IMR-90 (cell line): ENCODE data around the gene ZDHHC22. TPM values are rescaled to one million over a fixed set of nuclear protein-coding genes. Genes with fewer than 3 reads are reported as not detected.

Experiments used
- ATAC-seq: fragments of 200-7000 bp; cut with Tn5 transposase; 2 replicates; pipeline ENCODE4 v1.9.1; 2020; ENCODE audit warnings: low read depth, mild to moderate bottlenecking, moderate library complexity
- BruUV-seq: library from RNA; stranded (reverse); fragments of 400-500 nt; replicated peaks from 2 replicates; lab custom pipeline; 2021; lab: Mats Ljungman, UMichigan
- CTCF ChIA-PET: fragments of 300-600 bp; formaldehyde crosslinking; extraction: SDS; loops from one replicate; lab custom pipeline; 2021; ENCODE audit warnings: antibody characterized with exemption; lab: Yijun Ruan, JAX
- POLR2A ChIA-PET: fragments of 300-600 bp; sonication (Branson Sonifier 250); formaldehyde crosslinking; loops from one replicate; lab custom pipeline; 2022; ENCODE audit warnings: antibody characterized with exemption; ENCODE audit not compliant: unreplicated experiment; lab: Charles Lee
- DNase-seq: peaks from one replicate; pipeline ENCODE4 v3.0.0; 2013
- H2AFZ ChIP-seq: replicated peaks from 2 replicates; pipeline ENCODE3; 2013; ENCODE audit warnings: low read length, mild to moderate bottlenecking; ENCODE audit not compliant: poor library complexity
- H2AK5ac ChIP-seq: 2 replicates; pipeline ENCODE4 v1.6.1; 2013; ENCODE audit warnings: low read depth, low read length, inconsistent platforms
- H2AK9ac ChIP-seq: replicated peaks from 2 replicates; pipeline ENCODE3; 2013; ENCODE audit warnings: mild to moderate bottlenecking, low read depth, low read length, moderate library complexity; ENCODE audit not compliant: poor library complexity
- H2BK120ac ChIP-seq: 2 replicates; pipeline ENCODE4 v1.6.1; 2013; ENCODE audit warnings: low read depth, low read length, inconsistent platforms
- H2BK15ac ChIP-seq: 3 replicates; pipeline ENCODE4 v1.6.1; 2013; ENCODE audit warnings: low read depth, low read length, inconsistent platforms
- H2BK20ac ChIP-seq: 2 replicates; pipeline ENCODE4 v1.6.1; 2013; ENCODE audit warnings: low read depth, mild to moderate bottlenecking, inconsistent platforms, low read length, moderate library complexity
- H2BK5ac ChIP-seq: 2 replicates; pipeline ENCODE4 v1.6.1; 2013; ENCODE audit warnings: mild to moderate bottlenecking, low read depth, low read length, inconsistent platforms; ENCODE audit not compliant: poor library complexity, severe bottlenecking
- H3K14ac ChIP-seq: replicated peaks from 2 replicates; pipeline ENCODE4 v1.6.1; 2013; ENCODE audit warnings: low read depth, low read length, inconsistent platforms
- H3K18ac ChIP-seq: 2 replicates; pipeline ENCODE4 v1.6.1; 2013; ENCODE audit warnings: low read depth, low read length, control low read depth
- H3K23ac ChIP-seq: 2 replicates; pipeline ENCODE4 v1.6.1; 2013; ENCODE audit warnings: low read depth, low read length, inconsistent platforms
- H3K27ac ChIP-seq: 2 replicates; pipeline ENCODE4 v1.5.1; 2013; ENCODE audit warnings: mild to moderate bottlenecking, control low read depth, low read length; ENCODE audit not compliant: insufficient read depth
- H3K27me3 ChIP-seq: 2 replicates; pipeline ENCODE4 v1.6.1; 2013; ENCODE audit warnings: low read length; ENCODE audit not compliant: control insufficient read depth, insufficient read depth
- H3K36me3 ChIP-seq: 2 replicates; pipeline ENCODE4 v1.6.1; 2013; ENCODE audit warnings: low read length, mixed read lengths; ENCODE audit not compliant: control insufficient read depth, insufficient read depth
- H3K4ac ChIP-seq: 2 replicates; pipeline ENCODE4 v1.6.1; 2013; ENCODE audit warnings: low read depth, low read length, inconsistent platforms
- H3K4me1 ChIP-seq: 2 replicates; pipeline ENCODE4 v1.6.1; 2013; ENCODE audit warnings: low read length, mixed read lengths; ENCODE audit not compliant: control insufficient read depth, insufficient read depth
- H3K4me2 ChIP-seq: 2 replicates; pipeline ENCODE4 v1.6.1; 2013; ENCODE audit warnings: low read depth, mild to moderate bottlenecking, control low read depth, low read length, moderate library complexity
- H3K4me3 ChIP-seq: 2 replicates; pipeline ENCODE4 v1.5.1; 2013; ENCODE audit warnings: low read depth, mild to moderate bottlenecking, control low read depth, low read length, moderate library complexity; ENCODE audit not compliant: insufficient read depth
- H3K56ac ChIP-seq: 2 replicates; pipeline ENCODE4 v1.6.1; 2013; ENCODE audit warnings: low read length, inconsistent platforms; ENCODE audit not compliant: insufficient read depth; ENCODE audit errors: extremely low read depth
- H3K79me1 ChIP-seq, 2 experiments: 2 replicates each; pipeline ENCODE4 v1.6.1; 2013; ENCODE audit warnings: low read length in 2 of 2, inconsistent platforms in 1 of 2, low read depth in 1 of 2
- H3K9ac ChIP-seq: 2 replicates; pipeline ENCODE4 v1.6.1; 2013; ENCODE audit warnings: low read depth, low read length, control low read depth
- H3K9me1 ChIP-seq: 2 replicates; pipeline ENCODE4 v1.6.1; 2013; ENCODE audit warnings: low read length, inconsistent platforms; ENCODE audit not compliant: insufficient read depth
- H3K9me3 ChIP-seq: 2 replicates; pipeline ENCODE4 v1.6.1; 2013; ENCODE audit warnings: low read length; ENCODE audit not compliant: control insufficient read depth, insufficient read depth
- H4K20me1 ChIP-seq: 2 replicates; pipeline ENCODE4 v1.6.1; 2013; ENCODE audit warnings: low read length, inconsistent platforms; ENCODE audit not compliant: insufficient read depth
- H4K5ac ChIP-seq: 2 replicates; pipeline ENCODE4 v1.6.1; 2013; ENCODE audit warnings: mild to moderate bottlenecking, low read depth, low read length, control low read depth
- H4K8ac ChIP-seq, 2 experiments: 2 replicates each; pipeline ENCODE4 v1.6.1; 2013; ENCODE audit warnings: low read depth in 2 of 2, low read length in 2 of 2, control low read depth in 1 of 2, inconsistent platforms in 1 of 2
- H4K91ac ChIP-seq: 2 replicates; pipeline ENCODE4 v1.6.1; 2013; ENCODE audit warnings: low read depth, low read length, inconsistent platforms; ENCODE audit not compliant: insufficient read depth
- BHLHE40 ChIP-seq: fragments of 150-350 bp; IDR thresholded peaks from 2 replicates; pipeline ENCODE4 v1.6.1; 2016; ENCODE audit warnings: mild to moderate bottlenecking, low read depth, low read length
- CHD1 ChIP-seq: IDR thresholded peaks from 2 replicates; pipeline ENCODE4 v1.6.1; 2012; ENCODE audit warnings: low read depth, low read length, improper control_type of control experiment
- MAFK ChIP-seq: IDR thresholded peaks from 2 replicates; pipeline ENCODE4 v1.6.1; 2012; ENCODE audit warnings: low read depth, low read length, improper control_type of control experiment
- MAZ ChIP-seq: IDR thresholded peaks from 2 replicates; pipeline ENCODE4 v1.6.1; 2012; ENCODE audit warnings: low read depth, mild to moderate bottlenecking, low read length, improper control_type of control experiment, moderate library complexity, borderline replicate concordance
- MXI1 ChIP-seq: IDR thresholded peaks from 2 replicates; pipeline ENCODE4 v1.6.1; 2012; ENCODE audit warnings: low read depth, mild to moderate bottlenecking, low read length, moderate library complexity, borderline replicate concordance
- NFE2L2 ChIP-seq: fragments of 150-350 bp; IDR thresholded peaks from 2 replicates; pipeline ENCODE4 v1.6.1; 2016; ENCODE audit warnings: low read depth, mild to moderate bottlenecking, low read length
- RCOR1 ChIP-seq: IDR thresholded peaks from 2 replicates; pipeline ENCODE4 v1.6.1; 2012; ENCODE audit warnings: mild to moderate bottlenecking, low read length, improper control_type of control experiment; ENCODE audit not compliant: insufficient replicate concordance
- RFX5 ChIP-seq: IDR thresholded peaks from 2 replicates; pipeline ENCODE4 v1.8.0; 2012; ENCODE audit warnings: low read depth, mild to moderate bottlenecking, low read length, moderate library complexity
- WGBS, 2 experiments: methylation state at CpG; one replicate each; pipeline versions ENCODE4 v1.1.5 to v1.1.7; 2013; ENCODE audit warnings: missing lambda C conversion rate in 2 of 2; ENCODE audit not compliant: insufficient read length in 1 of 2; ENCODE audit errors: extremely low coverage in 2 of 2; 5-methylcytosine and 5-hydroxymethylcytosine counted together
- dilution Hi-C: fragments of 300-500 bp; cut with HindIII; formaldehyde crosslinking; loops from one replicate; pipeline ENCODE4 v1.14.3; 2018; ENCODE audit warnings: low sequenced_read_pairs; ENCODE audit not compliant: unreplicated experiment
- in situ Hi-C: fragments of 300-500 bp; cut with MboI; formaldehyde crosslinking; loops from 3 replicates; pipeline ENCODE4 v1.14.3; 2019; ENCODE audit warnings: low sequenced_read_pairs, inconsistent platforms, mixed read lengths
- intact Hi-C: fragments of 100-400 bp; cut with micrococcal nuclease; formaldehyde crosslinking; loops from 2 replicates; pipeline ENCODE4 v1.10.0; 2022
- polyA plus RNA-seq, 3 experiments: library from polyadenylated mRNA; depleted of rRNA; stranded (reverse); fragments of >200 nt; gene quantifications; 2 replicates each; pipeline ENCODE4 v1.2.3, GENCODE V29; 2012; ENCODE audit warnings: low replicate concordance in 1 of 3
- total RNA-seq: library from RNA; depleted of rRNA; stranded (reverse); fragments of >200 nt; gene quantifications from 2 replicates; pipeline ENCODE4 v1.2.3, GENCODE V29; 2012
- TF ChIP-seq, protein P1 (sequence below): fragments of 150-350 bp; IDR thresholded peaks from 2 replicates; pipeline ENCODE4 v1.6.1; 2017; ENCODE audit warnings: mild to moderate bottlenecking, antibody characterized with exemption, low read length, low read depth
- TF ChIP-seq, protein P2 (sequence below): conservative IDR thresholded peaks from 2 replicates; pipeline ENCODE4 v1.5.1; 2012; ENCODE audit warnings: mild to moderate bottlenecking, low read depth, low read length, improper control_type of control experiment
- TF ChIP-seq, protein P3 (sequence below): fragments of 150-350 bp; IDR thresholded peaks from 2 replicates; pipeline ENCODE4 v1.6.1; 2016; ENCODE audit warnings: low read depth, mild to moderate bottlenecking, low read length, moderate library complexity, borderline replicate concordance

Gene ZDHHC22
- total and polyA plus RNA-seq, 2 of the 4 experiments (the other 2 are of a cell fraction): not detected

DNA sequence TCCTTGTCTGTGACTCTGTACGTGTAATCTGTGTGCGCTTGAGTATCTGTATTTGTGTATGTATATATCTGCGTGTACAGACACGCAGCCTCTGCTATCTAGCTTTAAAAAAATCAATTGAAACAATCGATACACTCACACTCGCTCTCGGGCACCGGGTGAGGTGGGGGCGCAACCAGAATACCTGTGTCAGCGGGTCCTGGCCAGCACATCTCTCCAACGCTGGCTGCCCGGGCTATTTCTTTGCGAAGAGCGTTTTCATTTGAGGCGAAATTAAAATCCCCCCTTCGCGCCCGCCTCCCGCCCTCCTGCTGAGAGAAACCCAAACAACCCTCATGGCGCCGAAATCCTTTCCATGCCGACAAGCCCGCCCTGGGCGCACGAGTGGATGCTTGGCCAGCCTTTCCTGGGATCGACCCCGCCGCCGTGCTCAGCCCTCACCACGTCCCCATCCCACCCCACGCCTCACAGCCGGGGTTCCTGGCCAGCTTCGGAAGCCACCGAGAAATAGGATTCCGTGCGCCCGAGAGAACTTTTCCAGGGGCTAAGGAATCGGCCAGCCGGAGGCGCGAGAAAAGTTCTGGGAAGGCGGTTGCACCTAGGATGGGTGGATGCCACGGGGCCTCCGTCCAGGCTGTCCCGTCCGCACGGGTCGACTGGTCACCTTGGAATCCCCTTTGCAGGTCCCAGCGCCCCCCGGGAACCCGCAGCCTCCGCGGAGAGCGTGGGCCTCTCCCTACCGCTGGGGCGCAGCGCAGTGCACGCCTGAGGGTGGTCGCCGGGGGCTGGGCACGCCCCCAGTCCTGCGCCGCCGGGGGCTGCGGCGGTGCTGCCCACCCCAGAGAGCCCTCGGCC lies 1.0 kb downstream of the ZDHHC22 start:
- no peak overlapping the region for H2BK20ac ChIP-seq
- POLR2A ChIA-PET: no interaction called here
- H3K27ac ChIP-seq: no peak overlapping the region
- H2AK9ac ChIP-seq: no peak overlapping the region
- no peak overlapping the region for H3K56ac ChIP-seq
- H3K4me3 ChIP-seq: no peak overlapping the region
- TF ChIP-seq MAZ (no peak), MXI1 (no peak), NFE2L2 (no peak), RCOR1 (no peak), CHD1 (no peak), RFX5 (no peak), MAFK (no peak), BHLHE40 (no peak)
- TF ChIP-seq, protein P1, sequence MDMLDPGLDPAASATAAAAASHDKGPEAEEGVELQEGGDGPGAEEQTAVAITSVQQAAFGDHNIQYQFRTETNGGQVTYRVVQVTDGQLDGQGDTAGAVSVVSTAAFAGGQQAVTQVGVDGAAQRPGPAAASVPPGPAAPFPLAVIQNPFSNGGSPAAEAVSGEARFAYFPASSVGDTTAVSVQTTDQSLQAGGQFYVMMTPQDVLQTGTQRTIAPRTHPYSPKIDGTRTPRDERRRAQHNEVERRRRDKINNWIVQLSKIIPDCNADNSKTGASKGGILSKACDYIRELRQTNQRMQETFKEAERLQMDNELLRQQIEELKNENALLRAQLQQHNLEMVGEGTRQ: no peak
- TF ChIP-seq, protein P2, sequence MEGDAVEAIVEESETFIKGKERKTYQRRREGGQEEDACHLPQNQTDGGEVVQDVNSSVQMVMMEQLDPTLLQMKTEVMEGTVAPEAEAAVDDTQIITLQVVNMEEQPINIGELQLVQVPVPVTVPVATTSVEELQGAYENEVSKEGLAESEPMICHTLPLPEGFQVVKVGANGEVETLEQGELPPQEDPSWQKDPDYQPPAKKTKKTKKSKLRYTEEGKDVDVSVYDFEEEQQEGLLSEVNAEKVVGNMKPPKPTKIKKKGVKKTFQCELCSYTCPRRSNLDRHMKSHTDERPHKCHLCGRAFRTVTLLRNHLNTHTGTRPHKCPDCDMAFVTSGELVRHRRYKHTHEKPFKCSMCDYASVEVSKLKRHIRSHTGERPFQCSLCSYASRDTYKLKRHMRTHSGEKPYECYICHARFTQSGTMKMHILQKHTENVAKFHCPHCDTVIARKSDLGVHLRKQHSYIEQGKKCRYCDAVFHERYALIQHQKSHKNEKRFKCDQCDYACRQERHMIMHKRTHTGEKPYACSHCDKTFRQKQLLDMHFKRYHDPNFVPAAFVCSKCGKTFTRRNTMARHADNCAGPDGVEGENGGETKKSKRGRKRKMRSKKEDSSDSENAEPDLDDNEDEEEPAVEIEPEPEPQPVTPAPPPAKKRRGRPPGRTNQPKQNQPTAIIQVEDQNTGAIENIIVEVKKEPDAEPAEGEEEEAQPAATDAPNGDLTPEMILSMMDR: no peak
- TF ChIP-seq, protein P3, sequence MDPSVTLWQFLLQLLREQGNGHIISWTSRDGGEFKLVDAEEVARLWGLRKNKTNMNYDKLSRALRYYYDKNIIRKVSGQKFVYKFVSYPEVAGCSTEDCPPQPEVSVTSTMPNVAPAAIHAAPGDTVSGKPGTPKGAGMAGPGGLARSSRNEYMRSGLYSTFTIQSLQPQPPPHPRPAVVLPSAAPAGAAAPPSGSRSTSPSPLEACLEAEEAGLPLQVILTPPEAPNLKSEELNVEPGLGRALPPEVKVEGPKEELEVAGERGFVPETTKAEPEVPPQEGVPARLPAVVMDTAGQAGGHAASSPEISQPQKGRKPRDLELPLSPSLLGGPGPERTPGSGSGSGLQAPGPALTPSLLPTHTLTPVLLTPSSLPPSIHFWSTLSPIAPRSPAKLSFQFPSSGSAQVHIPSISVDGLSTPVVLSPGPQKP: no peak
- H3K23ac ChIP-seq: no peak overlapping the region
- H3K4ac ChIP-seq: no peak overlapping the region
- ATAC-seq (no peak), DNase-seq (no peak)
- H3K27me3 ChIP-seq: peaks cover 71% of the 10 kb centered on the region
- no peaks in the 10 kb centered on the region for H3K9me3 ChIP-seq
- intact Hi-C loops (no loop called here), dilution Hi-C loops (no loop called here), in situ Hi-C loops (no loop called here)
- 0% methylated on average over 13 of the region's 67 CpGs; no CpG with 5 or more reads in 1 of the 2 experiments for WGBS, 2 experiments
- no peaks in the 10 kb centered on the region for H3K79me1 ChIP-seq
- no peak overlapping the region for H2BK15ac ChIP-seq
- H3K9me1 ChIP-seq: no peaks in the 10 kb centered on the region
- no peak overlapping the region for H3K9ac ChIP-seq
- H2BK5ac ChIP-seq: no peak overlapping the region
- H3K4me1 ChIP-seq: no peaks in the 10 kb centered on the region; the same call in 1 of the 2 replicates
- no peak overlapping the region for H2AFZ ChIP-seq
- no peaks in the 10 kb centered on the region for H3K36me3 ChIP-seq
- no TSS peak for BruUV-seq
- no peak overlapping the region for H3K14ac ChIP-seq
- no peaks in the 10 kb centered on the region for H4K20me1 ChIP-seq
- CTCF ChIA-PET: interaction anchor here (0.6 kb wide), 1 partner anchor 9 kb away, joined by 3 read pairs; no protein-coding TSS in a partner anchor
- no peak overlapping the region for H2BK120ac ChIP-seq
- no peak overlapping the region for H4K5ac ChIP-seq
- no peak overlapping the region for H4K8ac ChIP-seq
- H4K91ac ChIP-seq: no peak overlapping the region
- no peak overlapping the region for H2AK5ac ChIP-seq
- no peak overlapping the region for H3K18ac ChIP-seq
- H3K4me2 ChIP-seq: no peak overlapping the region; the same call in 1 of the 2 replicates
